Measurements from ENCODE around the gene NDUFB4.

Gene NDUFB4

DNA sequence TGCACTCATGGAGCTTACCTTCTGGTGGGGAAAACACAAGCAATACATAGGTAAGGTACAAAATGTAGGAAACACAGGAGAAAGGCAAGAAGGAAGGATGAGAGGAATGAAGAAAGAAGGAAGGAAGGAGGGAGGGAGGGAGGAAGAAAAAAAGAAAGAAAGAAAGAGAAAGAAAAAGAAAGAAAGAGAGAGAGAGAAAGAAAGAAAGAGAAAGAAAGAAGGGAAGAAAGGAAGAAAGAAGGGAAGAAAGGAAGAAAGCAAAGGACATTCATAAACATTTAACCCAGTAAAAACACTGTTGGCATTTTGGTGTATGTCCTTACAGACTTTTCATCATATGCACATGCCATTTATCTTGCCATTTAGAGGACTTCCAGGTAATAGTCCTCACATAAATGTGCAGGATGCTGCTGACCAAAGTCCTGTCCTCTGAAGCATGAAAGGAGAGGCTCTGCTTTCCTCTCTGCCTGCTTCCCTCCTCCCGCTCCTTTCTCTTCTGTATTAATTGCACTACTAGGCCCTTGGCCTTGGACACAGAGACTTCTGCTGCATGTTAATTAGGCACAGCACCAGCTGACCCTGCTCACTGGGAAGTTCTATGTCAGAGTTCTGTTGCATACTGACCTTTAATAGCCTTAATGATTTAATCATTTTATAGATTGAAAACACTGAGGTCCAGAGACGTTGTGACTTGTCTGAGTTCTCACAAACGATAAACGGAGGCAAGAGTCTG is 29.7 kb upstream of the NDUFB4 start:
- CTCF ChIA-PET: interaction anchor here (0.6 to 2.1 kb wide), 6 partner anchors 8 to 240 kb away, joined by 3 to 12 read pairs (median 7); no protein-coding TSS in a partner anchor
- H3K27ac ChIP-seq (ENCODE audit: insufficient read depth in 1 of 2, low read depth in 1 of 2, low read length in 2 of 2, poor library complexity in 1 of 2, severe bottlenecking in 2 of 2): no peak overlapping the region
- no peaks in the 10 kb centered on the region for H3K9me3 ChIP-seq (ENCODE audit: control extremely low read depth in 1 of 5, control insufficient read depth in 4 of 5, insufficient read depth in 2 of 5, low read depth in 1 of 5, low read length in 4 of 5)
- H3K27me3 ChIP-seq (replicated peaks in 2 of 5; ENCODE audit: control insufficient read depth in 4 of 5, insufficient read depth in 5 of 5, low read length in 4 of 5): no peaks in the 10 kb centered on the region
- H3K36me3 ChIP-seq (ENCODE audit: control insufficient read depth in 4 of 4, insufficient read depth in 4 of 4, low read length in 3 of 4): no peaks in the 10 kb centered on the region
- no CpG with 5 or more reads among the region's 4 CpGs for WGBS (ENCODE audit: insufficient coverage)
- no peak overlapping the region for H3K4me3 ChIP-seq (ENCODE audit: control insufficient read depth in 1 of 7, extremely low read depth in 1 of 7, insufficient read depth in 4 of 7, low read depth in 2 of 7, low read length in 6 of 7)
- peaks cover 0 to 6% (median 0%) of the 10 kb centered on the region in 4 experiments for H3K4me1 ChIP-seq (ENCODE audit: control extremely low read depth in 1 of 4, control insufficient read depth in 4 of 4, insufficient read depth in 4 of 4, low read length in 3 of 4)
- no peak for DNase-seq
- POLR2A ChIA-PET: interaction anchor here (0.7 kb wide), 1 partner anchor 147 kb away, joined by 3 read pairs; no protein-coding TSS in a partner anchor

DNA sequence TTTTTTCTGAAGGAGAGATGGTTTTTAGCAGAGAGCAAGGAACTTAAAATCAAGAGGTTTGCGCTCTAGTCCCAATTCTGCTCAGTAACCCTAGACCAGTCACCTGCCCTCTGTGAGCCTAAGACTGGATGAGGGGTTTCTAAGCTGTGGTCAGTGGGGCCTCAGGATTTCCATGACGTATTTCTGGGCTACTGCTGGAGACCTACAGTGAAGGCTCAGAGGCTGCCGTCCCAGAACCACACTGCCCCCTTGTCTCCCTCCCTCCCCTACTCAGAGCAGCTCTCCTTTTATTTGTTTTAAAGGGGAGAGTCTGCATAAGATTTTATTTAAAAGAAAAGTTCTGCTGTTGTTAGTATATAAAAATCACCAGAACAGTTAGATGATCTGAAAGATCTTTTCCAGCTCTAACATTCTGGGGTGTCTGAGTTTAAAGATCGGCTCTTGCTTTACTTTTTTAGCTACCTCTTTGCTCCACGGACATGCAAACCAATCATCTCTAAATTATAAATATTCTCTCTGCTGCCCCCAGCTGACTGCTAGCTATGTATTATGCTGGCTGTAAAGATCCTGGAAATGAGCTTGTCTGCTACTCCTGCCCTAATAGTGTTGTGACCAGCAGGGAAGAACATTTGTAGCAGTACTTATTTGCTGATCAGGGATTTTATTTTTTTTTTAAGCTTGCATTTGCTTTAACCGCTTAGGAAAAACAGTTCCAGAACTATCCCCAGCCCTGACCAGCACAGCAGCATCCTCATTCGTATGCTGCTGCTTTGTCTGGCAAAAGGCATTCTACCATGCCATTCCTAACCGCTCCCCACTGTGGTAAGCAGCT is 28.6 kb upstream of the NDUFB4 start:
- WGBS (ENCODE audit: insufficient coverage): 83% methylated on average over 3 of the region's 8 CpGs
- Histone ChIP-seq H3K9me3 (ENCODE audit: control extremely low read depth in 1 of 5, control insufficient read depth in 4 of 5, insufficient read depth in 2 of 5, low read depth in 1 of 5, low read length in 4 of 5) (no peaks in the 10 kb centered on the region), H3K27ac (ENCODE audit: insufficient read depth in 1 of 2, low read depth in 1 of 2, low read length in 2 of 2, poor library complexity in 1 of 2, severe bottlenecking in 2 of 2) (no peak overlapping the region), H3K36me3 (ENCODE audit: control insufficient read depth in 4 of 4, insufficient read depth in 4 of 4, low read length in 3 of 4) (no peaks in the 10 kb centered on the region), H3K4me1 (ENCODE audit: control extremely low read depth in 1 of 4, control insufficient read depth in 4 of 4, insufficient read depth in 4 of 4, low read length in 3 of 4) (peaks cover 0 to 6% (median 0%) of the 10 kb centered on the region in 4 experiments), H3K27me3 (replicated peaks in 2 of 5; ENCODE audit: control insufficient read depth in 4 of 5, insufficient read depth in 5 of 5, low read length in 4 of 5) (no peaks in the 10 kb centered on the region), H3K4me3 (ENCODE audit: control insufficient read depth in 1 of 7, extremely low read depth in 1 of 7, insufficient read depth in 4 of 7, low read depth in 2 of 7, low read length in 6 of 7) (peak overlapping the region in 4 of 7 experiments; percentile 20 to 63 (median 40))
- DNase-seq: peak; percentile 44 to 64 (median 62)
- POLR2A ChIA-PET: interaction anchor here (0.6 kb wide), 1 partner anchor 147 kb away, joined by 4 read pairs; no protein-coding TSS in a partner anchor
- CTCF ChIA-PET: interaction anchor here (0.6 to 2.3 kb wide), 21 partner anchors 9 to 1376 kb away, joined by 3 to 12 read pairs (median 4); partner anchors contain the start of genes GTF2E1 and NDUFB4

DNA sequence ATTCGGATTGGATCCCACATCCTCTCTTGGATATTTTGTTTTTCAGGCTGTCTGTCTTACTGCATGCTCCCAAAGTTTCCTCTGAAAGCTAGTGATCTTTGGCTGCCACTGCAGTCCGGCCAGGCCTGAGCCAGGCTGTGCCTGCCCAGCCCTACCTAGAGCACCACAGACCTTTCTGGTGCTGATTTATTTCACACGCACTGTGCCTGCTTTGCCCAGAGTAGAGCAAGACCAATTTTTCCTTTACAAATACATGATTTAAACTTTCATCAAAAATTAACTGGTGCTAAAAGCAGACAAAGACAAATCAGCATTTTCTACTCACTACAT is 28.0 kb upstream of the NDUFB4 start:
- Histone ChIP-seq H3K9me3 (ENCODE audit: control extremely low read depth in 1 of 5, control insufficient read depth in 4 of 5, insufficient read depth in 2 of 5, low read depth in 1 of 5, low read length in 4 of 5) (no peaks in the 10 kb centered on the region), H3K27me3 (replicated peaks in 2 of 5; ENCODE audit: control insufficient read depth in 4 of 5, insufficient read depth in 5 of 5, low read length in 4 of 5) (no peaks in the 10 kb centered on the region), H3K4me3 (ENCODE audit: control insufficient read depth in 1 of 7, extremely low read depth in 1 of 7, insufficient read depth in 4 of 7, low read depth in 2 of 7, low read length in 6 of 7) (no peak overlapping the region), H3K27ac (ENCODE audit: insufficient read depth in 1 of 2, low read depth in 1 of 2, low read length in 2 of 2, poor library complexity in 1 of 2, severe bottlenecking in 2 of 2) (no peak overlapping the region), H3K4me1 (ENCODE audit: control extremely low read depth in 1 of 4, control insufficient read depth in 4 of 4, insufficient read depth in 4 of 4, low read length in 3 of 4) (peaks cover 0 to 6% (median 0%) of the 10 kb centered on the region in 4 experiments), H3K36me3 (ENCODE audit: control insufficient read depth in 4 of 4, insufficient read depth in 4 of 4, low read length in 3 of 4) (no peaks in the 10 kb centered on the region)
- ChIA-PET POLR2A (no interaction called here), CTCF (interaction anchor here (0.8 to 2.3 kb wide), 17 partner anchors 9 to 230 kb away, joined by 3 to 12 read pairs (median 5); partner anchors contain the start of genes GTF2E1 and NDUFB4)
- no peak for DNase-seq
- WGBS (ENCODE audit: insufficient coverage): 78% methylated on average over 3 of the region's 3 CpGs

DNA sequence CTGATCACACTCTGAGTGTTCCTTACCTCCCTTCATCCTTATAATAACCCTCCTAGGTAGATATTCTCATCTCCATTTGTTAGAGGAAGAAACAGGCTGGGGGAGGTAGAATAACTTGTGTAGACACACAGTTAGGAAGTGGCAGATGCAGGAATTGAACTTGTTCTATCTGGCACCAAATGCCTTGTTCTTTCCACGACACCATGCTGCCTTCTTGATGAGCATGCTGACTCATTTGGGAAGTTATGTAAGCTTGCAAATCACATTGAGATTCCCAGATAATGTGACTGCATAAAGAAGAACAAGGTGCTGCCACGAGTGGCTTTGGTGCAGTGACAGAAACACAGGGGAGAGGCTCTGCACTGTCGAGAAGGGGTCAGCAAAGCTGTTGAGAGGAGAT is 27.5 kb upstream of the NDUFB4 start:
- Histone ChIP-seq H3K27me3 (replicated peaks in 2 of 5; ENCODE audit: control insufficient read depth in 4 of 5, insufficient read depth in 5 of 5, low read length in 4 of 5) (no peaks in the 10 kb centered on the region), H3K27ac (ENCODE audit: insufficient read depth in 1 of 2, low read depth in 1 of 2, low read length in 2 of 2, poor library complexity in 1 of 2, severe bottlenecking in 2 of 2) (no peak overlapping the region), H3K36me3 (ENCODE audit: control insufficient read depth in 4 of 4, insufficient read depth in 4 of 4, low read length in 3 of 4) (no peaks in the 10 kb centered on the region), H3K4me3 (ENCODE audit: control insufficient read depth in 1 of 7, extremely low read depth in 1 of 7, insufficient read depth in 4 of 7, low read depth in 2 of 7, low read length in 6 of 7) (no peak overlapping the region), H3K9me3 (ENCODE audit: control extremely low read depth in 1 of 5, control insufficient read depth in 4 of 5, insufficient read depth in 2 of 5, low read depth in 1 of 5, low read length in 4 of 5) (no peaks in the 10 kb centered on the region), H3K4me1 (ENCODE audit: control extremely low read depth in 1 of 4, control insufficient read depth in 4 of 4, insufficient read depth in 4 of 4, low read length in 3 of 4) (peaks cover 0 to 6% (median 0%) of the 10 kb centered on the region in 4 experiments)
- ChIA-PET CTCF (interaction anchor here (1.0 to 2.3 kb wide), 9 partner anchors 13 to 227 kb away, joined by 3 to 10 read pairs (median 5); partner anchors contain the start of genes GTF2E1 and NDUFB4), POLR2A (no interaction called here)
- WGBS (ENCODE audit: insufficient coverage): 14% methylated on average over 2 of the region's 3 CpGs
- peak in 2 of 3 donors; percentile 36 to 48 for DNase-seq

DNA sequence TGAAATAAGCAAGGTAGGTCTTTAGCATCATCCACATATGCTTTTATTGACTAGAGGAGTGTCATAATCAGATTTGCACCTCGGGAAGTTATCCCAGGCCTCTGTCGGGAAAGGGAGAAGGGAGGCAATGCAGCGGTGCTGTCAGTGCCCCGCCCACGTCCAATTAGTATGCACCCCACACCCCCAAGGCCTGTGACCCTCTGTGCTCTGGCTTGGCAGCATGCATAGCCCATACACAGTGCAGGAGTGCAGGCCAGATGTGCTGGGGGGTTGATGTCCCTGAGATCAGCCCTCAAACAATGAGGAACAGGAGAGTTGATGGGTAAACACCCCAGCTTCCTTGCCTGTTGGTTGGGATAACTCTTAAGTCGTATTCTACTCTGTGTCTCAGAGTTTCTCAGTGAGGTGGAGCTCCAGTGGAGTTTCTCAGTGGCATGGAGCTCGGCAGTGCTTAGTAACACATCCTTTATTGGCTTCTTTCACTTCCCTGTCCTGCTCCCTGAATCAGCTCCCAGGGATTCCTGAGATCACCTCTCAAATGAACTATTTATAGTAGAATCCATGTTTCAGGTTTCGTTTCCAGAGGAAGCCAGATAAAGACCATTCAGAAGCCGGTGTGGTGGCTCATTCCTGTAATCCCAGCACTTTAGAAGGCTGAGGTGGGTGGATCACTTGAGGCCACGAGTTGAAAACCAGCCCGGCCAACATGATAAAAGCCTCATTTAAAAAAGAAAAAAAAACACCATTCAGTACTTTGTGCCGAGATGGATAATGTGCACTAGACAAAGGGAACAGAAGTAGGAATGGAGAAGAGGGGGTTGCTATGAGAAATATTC is 26.7 kb upstream of the NDUFB4 start:
- POLR2A ChIA-PET: no interaction called here
- Histone ChIP-seq H3K4me3 (ENCODE audit: control insufficient read depth in 1 of 7, extremely low read depth in 1 of 7, insufficient read depth in 4 of 7, low read depth in 2 of 7, low read length in 6 of 7) (no peak overlapping the region), H3K9me3 (ENCODE audit: control extremely low read depth in 1 of 5, control insufficient read depth in 4 of 5, insufficient read depth in 2 of 5, low read depth in 1 of 5, low read length in 4 of 5) (no peaks in the 10 kb centered on the region), H3K4me1 (ENCODE audit: control extremely low read depth in 1 of 4, control insufficient read depth in 4 of 4, insufficient read depth in 4 of 4, low read length in 3 of 4) (peaks cover 0 to 6% (median 0%) of the 10 kb centered on the region in 4 experiments), H3K36me3 (ENCODE audit: control insufficient read depth in 4 of 4, insufficient read depth in 4 of 4, low read length in 3 of 4) (no peaks in the 10 kb centered on the region), H3K27me3 (replicated peaks in 2 of 5; ENCODE audit: control insufficient read depth in 4 of 5, insufficient read depth in 5 of 5, low read length in 4 of 5) (no peaks in the 10 kb centered on the region), H3K27ac (ENCODE audit: insufficient read depth in 1 of 2, low read depth in 1 of 2, low read length in 2 of 2, poor library complexity in 1 of 2, severe bottlenecking in 2 of 2) (no peak overlapping the region)
- CTCF ChIA-PET: interaction anchor here (1.1 to 2.3 kb wide), 4 partner anchors 8 to 226 kb away, joined by 3 to 10 read pairs (median 8); partner anchors contain the start of gene NDUFB4
- DNase-seq: no peak
- WGBS (ENCODE audit: insufficient coverage): 97% methylated on average over 7 of the region's 12 CpGs

DNA sequence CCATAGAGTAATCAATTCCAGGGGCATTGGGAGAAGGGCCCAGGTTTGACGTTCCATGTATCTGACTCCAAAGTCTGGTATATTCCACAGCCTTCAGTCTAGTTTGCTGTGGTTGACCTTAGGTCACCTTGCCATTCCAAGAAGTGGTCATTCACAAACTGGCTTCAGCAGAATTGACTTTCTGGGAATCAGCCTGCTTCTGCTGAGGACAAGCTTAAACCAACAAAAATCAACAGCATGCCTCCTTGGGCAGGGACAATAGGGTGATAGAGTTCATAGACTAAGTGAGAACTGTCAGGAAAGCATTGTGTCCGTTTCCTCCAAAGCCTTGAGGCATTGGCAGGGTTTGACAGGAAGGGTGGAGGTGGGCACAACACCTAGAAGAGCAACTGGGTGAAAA is 24.1 kb upstream of the NDUFB4 start:
- ChIA-PET POLR2A (no interaction called here), CTCF (interaction anchor here (0.7 to 0.8 kb wide), 2 partner anchors 121 to 635 kb away, joined by 3 to 4 read pairs; partner anchors contain the start of gene FSTL1)
- H3K9me3 ChIP-seq (ENCODE audit: control extremely low read depth in 1 of 5, control insufficient read depth in 4 of 5, insufficient read depth in 2 of 5, low read depth in 1 of 5, low read length in 4 of 5): no peaks in the 10 kb centered on the region
- WGBS (ENCODE audit: insufficient coverage): 93% methylated on average over 2 of the region's 2 CpGs
- no peaks in the 10 kb centered on the region for H3K27me3 ChIP-seq (replicated peaks in 2 of 5; ENCODE audit: control insufficient read depth in 4 of 5, insufficient read depth in 5 of 5, low read length in 4 of 5)
- peaks cover 0 to 6% (median 0%) of the 10 kb centered on the region in 4 experiments for H3K4me1 ChIP-seq (ENCODE audit: control extremely low read depth in 1 of 4, control insufficient read depth in 4 of 4, insufficient read depth in 4 of 4, low read length in 3 of 4)
- no peak overlapping the region for H3K4me3 ChIP-seq (ENCODE audit: control insufficient read depth in 1 of 7, extremely low read depth in 1 of 7, insufficient read depth in 4 of 7, low read depth in 2 of 7, low read length in 6 of 7)
- H3K27ac ChIP-seq (ENCODE audit: insufficient read depth in 1 of 2, low read depth in 1 of 2, low read length in 2 of 2, poor library complexity in 1 of 2, severe bottlenecking in 2 of 2): no peak overlapping the region
- no peaks in the 10 kb centered on the region for H3K36me3 ChIP-seq (ENCODE audit: control insufficient read depth in 4 of 4, insufficient read depth in 4 of 4, low read length in 3 of 4)
- DNase-seq: no peak
